Measurements from ENCODE around the gene USP32. TPM values are rescaled to one million over a fixed set of nuclear protein-coding genes. Genes with fewer than 3 reads are reported as not detected.

USP32 gene
- total and polyA plus RNA-seq, 7 donors: 19.5 to 64.9 (median 38.6) TPM

GRCh38 chr17:60362329-60362728, 29.6 kb downstream of the USP32 start:
- no peaks in the 10 kb centered on the region for H3K27me3 ChIP-seq (ENCODE audit: insufficient read depth in 3 of 3, low read length in 2 of 3)
- H3K4me1 ChIP-seq: peaks cover 7% of the 10 kb centered on the region
- H3K4me3 ChIP-seq: no peak overlapping the region
- TF ChIP-seq, protein P1, sequence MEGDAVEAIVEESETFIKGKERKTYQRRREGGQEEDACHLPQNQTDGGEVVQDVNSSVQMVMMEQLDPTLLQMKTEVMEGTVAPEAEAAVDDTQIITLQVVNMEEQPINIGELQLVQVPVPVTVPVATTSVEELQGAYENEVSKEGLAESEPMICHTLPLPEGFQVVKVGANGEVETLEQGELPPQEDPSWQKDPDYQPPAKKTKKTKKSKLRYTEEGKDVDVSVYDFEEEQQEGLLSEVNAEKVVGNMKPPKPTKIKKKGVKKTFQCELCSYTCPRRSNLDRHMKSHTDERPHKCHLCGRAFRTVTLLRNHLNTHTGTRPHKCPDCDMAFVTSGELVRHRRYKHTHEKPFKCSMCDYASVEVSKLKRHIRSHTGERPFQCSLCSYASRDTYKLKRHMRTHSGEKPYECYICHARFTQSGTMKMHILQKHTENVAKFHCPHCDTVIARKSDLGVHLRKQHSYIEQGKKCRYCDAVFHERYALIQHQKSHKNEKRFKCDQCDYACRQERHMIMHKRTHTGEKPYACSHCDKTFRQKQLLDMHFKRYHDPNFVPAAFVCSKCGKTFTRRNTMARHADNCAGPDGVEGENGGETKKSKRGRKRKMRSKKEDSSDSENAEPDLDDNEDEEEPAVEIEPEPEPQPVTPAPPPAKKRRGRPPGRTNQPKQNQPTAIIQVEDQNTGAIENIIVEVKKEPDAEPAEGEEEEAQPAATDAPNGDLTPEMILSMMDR (IDR thresholded peaks at IDR 0.05): no peak
- DNase-seq: no peak
- no peaks in the 10 kb centered on the region for H3K36me3 ChIP-seq (ENCODE audit: insufficient read depth in 1 of 2, low read depth in 1 of 2)
- 83 to 86% (median 85%) methylated on average over 4 of the region's 4 CpGs for WGBS, 3 donors
- H3K27ac ChIP-seq: no peak overlapping the region
- no peak for ATAC-seq
- no peaks in the 10 kb centered on the region for H3K9me3 ChIP-seq
- intact Hi-C loops (cut with DNase I): no loop called here

- intact Hi-C loops (cut with DNase I): no loop called here
- ATAC-seq: no peak
- peaks cover 11% of the 10 kb centered on the region for H3K4me1 ChIP-seq
Measured at GRCh38 chr17:60361889-60362288, 30.0 kb downstream of the USP32 start.

DNA sequence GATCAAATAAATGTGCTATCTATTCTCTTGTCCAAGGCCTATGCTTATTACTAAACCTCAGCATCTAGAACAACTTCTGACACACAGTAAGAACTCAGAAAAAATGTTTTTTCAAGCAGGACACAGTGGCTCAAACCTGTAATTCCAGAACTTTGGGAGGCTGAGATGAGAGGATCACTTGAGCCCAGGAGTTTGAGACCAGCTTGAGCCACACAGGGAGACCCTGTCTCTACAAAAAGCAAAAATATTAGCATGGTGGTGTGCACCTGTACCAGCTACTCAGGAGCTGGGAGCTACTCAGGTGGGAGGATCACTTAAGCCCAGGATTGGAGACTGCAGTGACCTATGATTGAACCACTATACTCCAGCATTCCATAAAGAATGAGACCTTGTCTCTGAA, 32.5 kb downstream of the USP32 start:
- Histone ChIP-seq H3K4me1 (peaks cover 20% of the 10 kb centered on the region), H3K27ac (no peak overlapping the region), H3K9me3 (no peaks in the 10 kb centered on the region), H3K4me3 (no peak overlapping the region), H3K36me3 (ENCODE audit: insufficient read depth in 1 of 2, low read depth in 1 of 2) (no peaks in the 10 kb centered on the region), H3K27me3 (ENCODE audit: insufficient read depth in 3 of 3, low read length in 2 of 3) (no peaks in the 10 kb centered on the region)
- DNase-seq (no peak), ATAC-seq (no peak)
- TF ChIP-seq, protein P1 (IDR thresholded peaks at IDR 0.05): no peak
- intact Hi-C loops (cut with DNase I): no loop called here

More at GRCh38 chr17:60361889-60362288, 30.0 kb downstream of the USP32 start:
- Histone ChIP-seq H3K27me3 (ENCODE audit: insufficient read depth in 3 of 3, low read length in 2 of 3) (no peaks in the 10 kb centered on the region), H3K36me3 (ENCODE audit: insufficient read depth in 1 of 2, low read depth in 1 of 2) (no peaks in the 10 kb centered on the region), H3K9me3 (no peaks in the 10 kb centered on the region), H3K27ac (no peak overlapping the region), H3K4me3 (no peak overlapping the region)
- 84 to 91% (median 91%) methylated on average over 2 of the region's 2 CpGs for WGBS, 3 donors
- no peak for DNase-seq
- TF ChIP-seq, protein P1 (IDR thresholded peaks at IDR 0.05): no peak

- no peak for DNase-seq
- Histone ChIP-seq H3K36me3 (ENCODE audit: insufficient read depth in 1 of 2, low read depth in 1 of 2) (no peaks in the 10 kb centered on the region), H3K4me1 (peaks cover 23% of the 10 kb centered on the region), H3K27me3 (ENCODE audit: insufficient read depth in 3 of 3, low read length in 2 of 3) (no peaks in the 10 kb centered on the region), H3K27ac (no peak overlapping the region), H3K9me3 (no peaks in the 10 kb centered on the region), H3K4me3 (no peak overlapping the region)
- WGBS, 3 donors: 50 to 68% (median 52%) methylated on average over 3 of the region's 3 CpGs
- intact Hi-C loops (cut with DNase I): no loop called here
- TF ChIP-seq, protein P1 (IDR thresholded peaks at IDR 0.05): no peak
- ATAC-seq: peak in 3 of 4 donors; percentile 42 to 54 (median 44)
Measured at GRCh38 chr17:60358606-60359225, 33.2 kb downstream of the USP32 start.

GRCh38 chr17:60356940-60357339, 35.0 kb downstream of the USP32 start:
- Histone ChIP-seq H3K27ac (no peak overlapping the region), H3K27me3 (ENCODE audit: insufficient read depth in 3 of 3, low read length in 2 of 3) (no peaks in the 10 kb centered on the region), H3K36me3 (ENCODE audit: insufficient read depth in 1 of 2, low read depth in 1 of 2) (no peaks in the 10 kb centered on the region), H3K9me3 (no peaks in the 10 kb centered on the region), H3K4me3 (no peak overlapping the region), H3K4me1 (peaks cover 23% of the 10 kb centered on the region)
- TF ChIP-seq, protein P1 (IDR thresholded peaks at IDR 0.05): no peak
- ATAC-seq (peak in 2 of 4 donors; percentile 27 to 39), DNase-seq (no peak)
- intact Hi-C loops (cut with DNase I): no loop called here
- 32 to 91% (median 88%) methylated on average over 1 of the region's 1 CpG for WGBS, 3 donors
